GM12892 (cell line): ENCODE data around the gene LARP6.

Experiments used
- POLR2A ChIP-seq: IDR thresholded peaks from 2 replicates; pipeline ENCODE4 v1.6.1; 2011; ENCODE audit warnings: low read depth, low read length, control low read depth
- POLR2AphosphoS5 ChIP-seq: IDR thresholded peaks from 2 replicates; pipeline ENCODE4 v1.6.1; 2011; ENCODE audit warnings: low read depth, low read length, control low read depth

DNA sequence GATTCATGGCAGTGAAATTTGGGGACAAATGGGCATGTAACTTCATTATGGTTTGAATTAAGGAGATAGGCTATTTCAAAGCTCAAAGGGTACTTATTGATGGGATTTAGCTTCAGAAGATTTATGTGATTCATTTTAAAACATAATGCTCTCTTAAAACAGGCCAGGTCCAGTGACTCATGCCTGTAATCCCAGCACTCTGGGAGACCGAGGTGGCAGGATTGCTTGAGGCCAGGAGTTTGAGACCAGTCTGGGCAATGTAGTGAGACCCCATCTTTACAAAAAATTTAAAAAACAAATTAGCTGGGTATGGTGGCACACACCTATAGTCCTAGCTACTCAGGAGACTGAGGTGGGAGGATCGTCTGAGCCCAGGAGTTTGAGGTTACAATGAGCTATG is 26.8 kb upstream of the LARP6 start:
- TF ChIP-seq POLR2A = no peak
- TF ChIP-seq POLR2AphosphoS5 = no peak
